Measurements from ENCODE around the gene KCNMA1.

DNA sequence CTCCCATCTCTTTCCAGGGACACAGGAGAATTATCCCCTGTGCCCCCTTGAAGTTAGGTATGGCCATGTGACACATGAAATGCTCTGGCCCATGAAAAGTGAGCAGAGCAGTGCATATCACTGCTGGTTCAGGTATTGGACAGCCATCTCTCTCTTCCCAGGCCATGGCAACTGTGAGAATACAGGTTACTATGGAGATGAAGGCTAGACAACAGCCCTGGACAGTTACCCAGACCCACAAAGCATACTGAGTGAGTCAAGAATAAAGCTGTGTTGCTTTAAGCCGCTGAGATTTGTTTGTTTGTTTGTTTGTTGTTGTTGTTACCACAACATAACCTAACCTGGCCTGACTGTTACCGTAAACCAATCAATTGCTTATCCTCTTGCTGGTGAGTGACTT, 722.3 kb downstream of the KCNMA1 start:
- no peak for TF ChIP-seq EP300 (conservative IDR thresholded peaks at IDR 0.05; ENCODE audit: poor library complexity, severe bottlenecking)
- TF ChIP-seq, protein P1, sequence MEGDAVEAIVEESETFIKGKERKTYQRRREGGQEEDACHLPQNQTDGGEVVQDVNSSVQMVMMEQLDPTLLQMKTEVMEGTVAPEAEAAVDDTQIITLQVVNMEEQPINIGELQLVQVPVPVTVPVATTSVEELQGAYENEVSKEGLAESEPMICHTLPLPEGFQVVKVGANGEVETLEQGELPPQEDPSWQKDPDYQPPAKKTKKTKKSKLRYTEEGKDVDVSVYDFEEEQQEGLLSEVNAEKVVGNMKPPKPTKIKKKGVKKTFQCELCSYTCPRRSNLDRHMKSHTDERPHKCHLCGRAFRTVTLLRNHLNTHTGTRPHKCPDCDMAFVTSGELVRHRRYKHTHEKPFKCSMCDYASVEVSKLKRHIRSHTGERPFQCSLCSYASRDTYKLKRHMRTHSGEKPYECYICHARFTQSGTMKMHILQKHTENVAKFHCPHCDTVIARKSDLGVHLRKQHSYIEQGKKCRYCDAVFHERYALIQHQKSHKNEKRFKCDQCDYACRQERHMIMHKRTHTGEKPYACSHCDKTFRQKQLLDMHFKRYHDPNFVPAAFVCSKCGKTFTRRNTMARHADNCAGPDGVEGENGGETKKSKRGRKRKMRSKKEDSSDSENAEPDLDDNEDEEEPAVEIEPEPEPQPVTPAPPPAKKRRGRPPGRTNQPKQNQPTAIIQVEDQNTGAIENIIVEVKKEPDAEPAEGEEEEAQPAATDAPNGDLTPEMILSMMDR (IDR thresholded peaks at IDR 0.05; ENCODE audit: poor library complexity, severe bottlenecking) = no peak
- TF ChIP-seq TAF1 (IDR thresholded peaks at IDR 0.05; ENCODE audit: low read depth) = no peak
- TF ChIP-seq POLR2AphosphoS5 (IDR thresholded peaks at IDR 0.05) = no peak
- no peak for TF ChIP-seq EZH2 (IDR thresholded peaks at IDR 0.05; ENCODE audit: borderline replicate concordance, insufficient read depth, low read length, poor library complexity, severe bottlenecking)
- TF ChIP-seq, protein P2, sequence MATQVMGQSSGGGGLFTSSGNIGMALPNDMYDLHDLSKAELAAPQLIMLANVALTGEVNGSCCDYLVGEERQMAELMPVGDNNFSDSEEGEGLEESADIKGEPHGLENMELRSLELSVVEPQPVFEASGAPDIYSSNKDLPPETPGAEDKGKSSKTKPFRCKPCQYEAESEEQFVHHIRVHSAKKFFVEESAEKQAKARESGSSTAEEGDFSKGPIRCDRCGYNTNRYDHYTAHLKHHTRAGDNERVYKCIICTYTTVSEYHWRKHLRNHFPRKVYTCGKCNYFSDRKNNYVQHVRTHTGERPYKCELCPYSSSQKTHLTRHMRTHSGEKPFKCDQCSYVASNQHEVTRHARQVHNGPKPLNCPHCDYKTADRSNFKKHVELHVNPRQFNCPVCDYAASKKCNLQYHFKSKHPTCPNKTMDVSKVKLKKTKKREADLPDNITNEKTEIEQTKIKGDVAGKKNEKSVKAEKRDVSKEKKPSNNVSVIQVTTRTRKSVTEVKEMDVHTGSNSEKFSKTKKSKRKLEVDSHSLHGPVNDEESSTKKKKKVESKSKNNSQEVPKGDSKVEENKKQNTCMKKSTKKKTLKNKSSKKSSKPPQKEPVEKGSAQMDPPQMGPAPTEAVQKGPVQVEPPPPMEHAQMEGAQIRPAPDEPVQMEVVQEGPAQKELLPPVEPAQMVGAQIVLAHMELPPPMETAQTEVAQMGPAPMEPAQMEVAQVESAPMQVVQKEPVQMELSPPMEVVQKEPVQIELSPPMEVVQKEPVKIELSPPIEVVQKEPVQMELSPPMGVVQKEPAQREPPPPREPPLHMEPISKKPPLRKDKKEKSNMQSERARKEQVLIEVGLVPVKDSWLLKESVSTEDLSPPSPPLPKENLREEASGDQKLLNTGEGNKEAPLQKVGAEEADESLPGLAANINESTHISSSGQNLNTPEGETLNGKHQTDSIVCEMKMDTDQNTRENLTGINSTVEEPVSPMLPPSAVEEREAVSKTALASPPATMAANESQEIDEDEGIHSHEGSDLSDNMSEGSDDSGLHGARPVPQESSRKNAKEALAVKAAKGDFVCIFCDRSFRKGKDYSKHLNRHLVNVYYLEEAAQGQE (IDR thresholded peaks at IDR 0.05; ENCODE audit: borderline replicate concordance) = no peak
- no peak for TF ChIP-seq MXI1 (conservative IDR thresholded peaks at IDR 0.05; ENCODE audit: poor library complexity, severe bottlenecking)
- TF ChIP-seq RAD21 (conservative IDR thresholded peaks at IDR 0.05) = no peak

Data from neural cell (in vitro differentiated cells).